IMR-90 (cell line): Measurements from ENCODE around the gene RAI2.

ENCODE experiments used
- CTCF ChIP-seq: conservative IDR thresholded peaks from 2 replicates; pipeline ENCODE4 v1.5.1; 2012; ENCODE audit warnings: mild to moderate bottlenecking, low read depth, low read length, improper control_type of control experiment
- MAZ ChIP-seq: IDR thresholded peaks from 2 replicates; pipeline ENCODE4 v1.6.1; 2012; ENCODE audit warnings: low read depth, mild to moderate bottlenecking, low read length, improper control_type of control experiment, moderate library complexity, borderline replicate concordance
- NFE2L2 ChIP-seq: fragments of 150-350 bp; IDR thresholded peaks from 2 replicates; pipeline ENCODE4 v1.6.1; 2016; ENCODE audit warnings: low read depth, mild to moderate bottlenecking, low read length
- POLR2A ChIP-seq: IDR thresholded peaks from 2 replicates; pipeline ENCODE4 v1.6.1; 2012; ENCODE audit warnings: mild to moderate bottlenecking, low read depth, low read length
- RAD21 ChIP-seq: IDR thresholded peaks from 2 replicates; pipeline ENCODE4 v1.6.1; 2012; ENCODE audit warnings: low read length, improper control_type of control experiment
- RFX5 ChIP-seq: IDR thresholded peaks from 2 replicates; pipeline ENCODE4 v1.8.0; 2012; ENCODE audit warnings: low read depth, mild to moderate bottlenecking, low read length, moderate library complexity
- SMC3 ChIP-seq: fragments of 150-350 bp; IDR thresholded peaks from 2 replicates; pipeline ENCODE4 v1.6.1; 2016; ENCODE audit warnings: low read depth, mild to moderate bottlenecking, antibody characterized with exemption, low read length, moderate library complexity
- TF ChIP-seq, protein P1 (sequence below): fragments of 150-350 bp; IDR thresholded peaks from 2 replicates; pipeline ENCODE4 v1.6.1; 2016; ENCODE audit warnings: low read depth, mild to moderate bottlenecking, low read length, moderate library complexity, borderline replicate concordance

DNA sequence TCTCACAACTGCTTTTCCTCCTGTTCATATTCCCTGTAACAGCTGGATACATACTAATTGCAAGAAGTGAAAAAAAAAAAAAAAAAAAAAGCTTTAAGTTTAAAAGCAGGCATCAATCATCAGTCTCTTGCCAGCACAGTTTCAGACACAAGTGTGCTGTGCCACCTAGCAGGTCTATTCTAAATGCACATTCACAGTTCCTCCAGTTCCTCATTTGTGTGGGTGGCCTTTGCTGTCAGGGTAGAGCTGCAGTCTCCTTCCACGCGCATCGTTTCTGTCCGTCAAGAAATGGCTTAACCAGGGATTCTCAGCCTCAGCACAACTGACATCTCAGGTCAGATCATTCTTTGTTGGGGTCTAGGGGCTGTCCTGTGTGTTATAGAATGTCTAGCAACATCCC lies 62.2 kb downstream of the RAI2 start:
- TF ChIP-seq RAD21, result no peak
- TF ChIP-seq CTCF, result no peak
- no peak for TF ChIP-seq POLR2A
- TF ChIP-seq NFE2L2, result no peak
- TF ChIP-seq, protein P1, sequence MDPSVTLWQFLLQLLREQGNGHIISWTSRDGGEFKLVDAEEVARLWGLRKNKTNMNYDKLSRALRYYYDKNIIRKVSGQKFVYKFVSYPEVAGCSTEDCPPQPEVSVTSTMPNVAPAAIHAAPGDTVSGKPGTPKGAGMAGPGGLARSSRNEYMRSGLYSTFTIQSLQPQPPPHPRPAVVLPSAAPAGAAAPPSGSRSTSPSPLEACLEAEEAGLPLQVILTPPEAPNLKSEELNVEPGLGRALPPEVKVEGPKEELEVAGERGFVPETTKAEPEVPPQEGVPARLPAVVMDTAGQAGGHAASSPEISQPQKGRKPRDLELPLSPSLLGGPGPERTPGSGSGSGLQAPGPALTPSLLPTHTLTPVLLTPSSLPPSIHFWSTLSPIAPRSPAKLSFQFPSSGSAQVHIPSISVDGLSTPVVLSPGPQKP, result no peak
- TF ChIP-seq SMC3, result no peak
- no peak for TF ChIP-seq RFX5
- no peak for TF ChIP-seq MAZ
